Measurements from ENCODE around the gene SORCS2. TPM values are rescaled to one million over a fixed set of nuclear protein-coding genes. Genes with fewer than 3 reads are reported as not detected.

The SORCS2 gene
- total RNA-seq, 5 donors from 2014 or later (not counting 1 experiment from before 2014, with no cell fraction given): 0.22 TPM; not detected in 4

DNA sequence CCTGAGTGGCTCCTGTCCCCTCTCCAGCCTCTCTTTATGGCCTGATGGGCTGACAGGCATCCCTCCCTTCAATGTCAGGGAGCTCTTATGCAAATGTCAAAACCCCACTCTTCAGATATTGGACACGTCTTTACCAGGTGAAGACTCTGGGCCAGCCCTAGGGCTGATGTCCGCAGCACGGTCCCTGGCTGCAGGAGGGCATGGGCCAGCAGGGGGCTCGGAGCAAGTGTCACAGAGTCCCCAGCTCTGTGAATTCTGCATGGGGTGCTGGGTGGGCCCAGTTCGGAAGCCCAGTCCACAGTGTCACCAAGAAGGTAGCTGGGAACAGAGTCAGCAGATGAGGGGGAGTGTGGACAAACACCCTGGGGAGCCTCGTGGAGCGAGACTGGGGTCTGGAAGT lies 282.0 kb downstream of the SORCS2 start:
- Mint-ChIP-seq H3K4me3 (no peak overlapping the region), H3K27ac (no peak overlapping the region), H3K9me3 (no peaks in the 10 kb centered on the region), H3K4me1 (no peaks in the 10 kb centered on the region), H3K27me3 (peaks cover 13 to 23% of the 10 kb centered on the region in 2 donors), H3K36me3 (no peaks in the 10 kb centered on the region)
- no peaks in the 10 kb centered on the region for H3K9me3 ChIP-seq
- ATAC-seq (replicated peaks in 1 of 4): no peak
- no peaks in the 10 kb centered on the region for H3K4me1 ChIP-seq (ENCODE audit: control insufficient read depth in 1 of 2, extremely low read depth in 1 of 2, insufficient read depth in 2 of 2, low read length in 2 of 2)
- no peak for DNase-seq
- no peak overlapping the region for H3K27ac ChIP-seq (ENCODE audit: low read length)
- H3K27me3 ChIP-seq (replicated peaks in 1 of 2; ENCODE audit: control insufficient read depth in 2 of 2, extremely low read depth in 1 of 2, insufficient read depth in 2 of 2, low read length in 1 of 2): peaks cover 0 to 45% of the 10 kb centered on the region in 2 experiments
- H3K36me3 ChIP-seq (ENCODE audit: control insufficient read depth in 2 of 2, extremely low read depth in 1 of 2, insufficient read depth in 1 of 2, low read length in 1 of 2): no peaks in the 10 kb centered on the region
- ChIA-PET POLR2A (no interaction called here), CTCF (no interaction called here)
- 81% methylated on average over 2 of the region's 7 CpGs for WGBS (ENCODE audit: insufficient coverage)
- H3K4me3 ChIP-seq (ENCODE audit: control insufficient read depth in 1 of 2, extremely low read depth in 1 of 2, low read length in 1 of 2): no peak overlapping the region

GRCh38 chr4:7475207-7475606 lies 282.9 kb downstream of the SORCS2 start:
- Mint-ChIP-seq H3K27ac (no peak overlapping the region), H3K9me3 (no peaks in the 10 kb centered on the region), H3K4me1 (no peaks in the 10 kb centered on the region), H3K27me3 (peaks cover 13 to 23% of the 10 kb centered on the region in 2 donors), H3K4me3 (no peak overlapping the region), H3K36me3 (no peaks in the 10 kb centered on the region)
- Histone ChIP-seq H3K27me3 (replicated peaks in 1 of 2; ENCODE audit: control insufficient read depth in 2 of 2, extremely low read depth in 1 of 2, insufficient read depth in 2 of 2, low read length in 1 of 2) (peaks cover 0 to 45% of the 10 kb centered on the region in 2 experiments), H3K4me1 (ENCODE audit: control insufficient read depth in 1 of 2, extremely low read depth in 1 of 2, insufficient read depth in 2 of 2, low read length in 2 of 2) (no peaks in the 10 kb centered on the region), H3K27ac (ENCODE audit: low read length) (no peak overlapping the region), H3K9me3 (no peaks in the 10 kb centered on the region), H3K36me3 (ENCODE audit: control insufficient read depth in 2 of 2, extremely low read depth in 1 of 2, insufficient read depth in 1 of 2, low read length in 1 of 2) (no peaks in the 10 kb centered on the region), H3K4me3 (ENCODE audit: control insufficient read depth in 1 of 2, extremely low read depth in 1 of 2, low read length in 1 of 2) (no peak overlapping the region)
- ChIA-PET CTCF (no interaction called here), POLR2A (no interaction called here)
- DNase-seq: no peak
- no peak for ATAC-seq (replicated peaks in 1 of 4)
- WGBS (ENCODE audit: insufficient coverage): 73% methylated on average over 5 of the region's 5 CpGs

DNA sequence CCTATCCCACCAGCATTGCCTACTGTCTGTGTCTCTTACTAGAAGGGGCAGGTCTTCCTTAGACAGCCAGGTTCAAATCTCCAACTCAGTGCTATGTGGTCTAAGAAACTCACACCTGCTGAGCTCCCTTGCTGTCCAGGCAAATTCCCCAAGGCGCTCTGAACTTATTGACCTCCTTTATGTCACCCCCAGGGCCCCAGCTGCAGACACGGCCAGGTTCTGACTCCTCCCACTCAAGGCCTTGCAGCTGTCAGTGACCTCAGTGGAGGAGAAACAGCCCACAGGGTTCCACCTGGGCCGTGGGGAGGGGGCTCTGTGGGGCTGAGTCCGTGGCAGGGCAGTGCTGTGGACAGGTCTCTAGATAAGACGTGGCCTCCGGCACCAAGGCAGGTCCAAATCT lies 284.5 kb downstream of the SORCS2 start:
- H3K4me3 ChIP-seq (ENCODE audit: control insufficient read depth in 1 of 2, extremely low read depth in 1 of 2, low read length in 1 of 2): no peak overlapping the region
- ChIA-PET CTCF (no interaction called here), POLR2A (no interaction called here)
- Mint-ChIP-seq H3K4me1 (no peaks in the 10 kb centered on the region), H3K27ac (no peak overlapping the region), H3K9me3 (no peaks in the 10 kb centered on the region), H3K36me3 (no peaks in the 10 kb centered on the region), H3K27me3 (peaks cover 13 to 15% of the 10 kb centered on the region in 2 donors), H3K4me3 (no peak overlapping the region)
- no peaks in the 10 kb centered on the region for H3K4me1 ChIP-seq (ENCODE audit: control insufficient read depth in 1 of 2, extremely low read depth in 1 of 2, insufficient read depth in 2 of 2, low read length in 2 of 2)
- peaks cover 0 to 33% of the 10 kb centered on the region in 2 experiments for H3K27me3 ChIP-seq (replicated peaks in 1 of 2; ENCODE audit: control insufficient read depth in 2 of 2, extremely low read depth in 1 of 2, insufficient read depth in 2 of 2, low read length in 1 of 2)
- H3K27ac ChIP-seq (ENCODE audit: low read length): no peak overlapping the region
- 57% methylated on average over 5 of the region's 6 CpGs for WGBS (ENCODE audit: insufficient coverage)
- H3K36me3 ChIP-seq (ENCODE audit: control insufficient read depth in 2 of 2, extremely low read depth in 1 of 2, insufficient read depth in 1 of 2, low read length in 1 of 2): no peaks in the 10 kb centered on the region
- no peak for DNase-seq
- no peaks in the 10 kb centered on the region for H3K9me3 ChIP-seq
- ATAC-seq (replicated peaks in 1 of 4): no peak

DNA sequence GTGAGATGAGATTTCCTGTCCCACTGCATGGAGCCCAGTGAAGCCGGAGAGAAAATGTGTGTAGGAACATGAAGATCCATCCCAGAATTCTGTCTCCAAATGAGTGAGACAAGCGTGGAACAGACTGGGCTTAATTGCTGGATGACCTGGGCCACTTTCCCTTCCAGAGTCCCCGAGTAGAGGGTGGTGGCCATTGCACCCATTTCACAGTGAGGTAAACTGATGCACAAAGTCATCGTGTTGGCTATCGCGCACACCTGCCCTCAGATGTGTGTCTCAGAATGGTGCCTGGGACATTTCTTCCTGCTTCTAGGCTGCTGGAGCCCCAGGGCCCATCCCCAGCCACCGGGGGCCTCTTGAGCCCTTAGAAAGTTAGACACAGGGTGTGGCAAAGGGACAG lies 285.4 kb downstream of the SORCS2 start:
- no peaks in the 10 kb centered on the region for H3K9me3 ChIP-seq
- 88% methylated on average over 6 of the region's 7 CpGs for WGBS (ENCODE audit: insufficient coverage)
- H3K27me3 ChIP-seq (replicated peaks in 1 of 2; ENCODE audit: control insufficient read depth in 2 of 2, extremely low read depth in 1 of 2, insufficient read depth in 2 of 2, low read length in 1 of 2): peaks cover 0 to 24% of the 10 kb centered on the region in 2 experiments
- CTCF ChIA-PET: no interaction called here
- DNase-seq: no peak
- Mint-ChIP-seq H3K4me3 (no peak overlapping the region), H3K4me1 (no peaks in the 10 kb centered on the region), H3K27me3 (peaks cover 6 to 7% of the 10 kb centered on the region in 2 donors), H3K27ac (no peak overlapping the region), H3K9me3 (no peaks in the 10 kb centered on the region), H3K36me3 (no peaks in the 10 kb centered on the region)
- POLR2A ChIA-PET: no interaction called here
- no peaks in the 10 kb centered on the region for H3K4me1 ChIP-seq (ENCODE audit: control insufficient read depth in 1 of 2, extremely low read depth in 1 of 2, insufficient read depth in 2 of 2, low read length in 2 of 2)
- H3K27ac ChIP-seq (ENCODE audit: low read length): no peak overlapping the region
- H3K4me3 ChIP-seq (ENCODE audit: control insufficient read depth in 1 of 2, extremely low read depth in 1 of 2, low read length in 1 of 2): no peak overlapping the region
- no peaks in the 10 kb centered on the region for H3K36me3 ChIP-seq (ENCODE audit: control insufficient read depth in 2 of 2, extremely low read depth in 1 of 2, insufficient read depth in 1 of 2, low read length in 1 of 2)
- ATAC-seq (replicated peaks in 1 of 4): no peak

- Mint-ChIP-seq H3K4me3 (no peak overlapping the region), H3K27ac (no peak overlapping the region), H3K27me3 (peaks cover 0 to 3% of the 10 kb centered on the region in 2 donors), H3K9me3 (no peaks in the 10 kb centered on the region), H3K36me3 (no peaks in the 10 kb centered on the region), H3K4me1 (no peaks in the 10 kb centered on the region)
- H3K4me1 ChIP-seq (ENCODE audit: control insufficient read depth in 1 of 2, extremely low read depth in 1 of 2, insufficient read depth in 2 of 2, low read length in 2 of 2): no peaks in the 10 kb centered on the region
- H3K27me3 ChIP-seq (replicated peaks in 1 of 2; ENCODE audit: control insufficient read depth in 2 of 2, extremely low read depth in 1 of 2, insufficient read depth in 2 of 2, low read length in 1 of 2): peaks cover 0 to 14% of the 10 kb centered on the region in 2 experiments
- WGBS (ENCODE audit: insufficient coverage): 67% methylated on average over 9 of the region's 11 CpGs
- no peak overlapping the region for H3K27ac ChIP-seq (ENCODE audit: low read length)
- ChIA-PET POLR2A (no interaction called here), CTCF (no interaction called here)
- H3K9me3 ChIP-seq: no peaks in the 10 kb centered on the region
- no peaks in the 10 kb centered on the region for H3K36me3 ChIP-seq (ENCODE audit: control insufficient read depth in 2 of 2, extremely low read depth in 1 of 2, insufficient read depth in 1 of 2, low read length in 1 of 2)
- no peak overlapping the region for H3K4me3 ChIP-seq (ENCODE audit: control insufficient read depth in 1 of 2, extremely low read depth in 1 of 2, low read length in 1 of 2)
- no peak for ATAC-seq (replicated peaks in 1 of 4)
- DNase-seq: no peak
Observed at GRCh38 chr4:7478665-7479064, 286.3 kb downstream of the SORCS2 start.

GRCh38 chr4:7480423-7480822 lies 288.1 kb downstream of the SORCS2 start:
- Mint-ChIP-seq H3K4me1 (no peaks in the 10 kb centered on the region), H3K9me3 (no peaks in the 10 kb centered on the region), H3K27ac (no peak overlapping the region), H3K36me3 (no peaks in the 10 kb centered on the region), H3K4me3 (no peak overlapping the region), H3K27me3 (no peaks in the 10 kb centered on the region)
- Histone ChIP-seq H3K36me3 (ENCODE audit: control insufficient read depth in 2 of 2, extremely low read depth in 1 of 2, insufficient read depth in 1 of 2, low read length in 1 of 2) (no peaks in the 10 kb centered on the region), H3K9me3 (no peaks in the 10 kb centered on the region), H3K4me1 (ENCODE audit: control insufficient read depth in 1 of 2, extremely low read depth in 1 of 2, insufficient read depth in 2 of 2, low read length in 2 of 2) (no peaks in the 10 kb centered on the region), H3K27ac (ENCODE audit: low read length) (no peak overlapping the region), H3K4me3 (ENCODE audit: control insufficient read depth in 1 of 2, extremely low read depth in 1 of 2, low read length in 1 of 2) (no peak overlapping the region), H3K27me3 (replicated peaks in 1 of 2; ENCODE audit: control insufficient read depth in 2 of 2, extremely low read depth in 1 of 2, insufficient read depth in 2 of 2, low read length in 1 of 2) (peaks cover 0 to 13% of the 10 kb centered on the region in 2 experiments)
- CTCF ChIA-PET: no interaction called here
- 79% methylated on average over 15 of the region's 16 CpGs for WGBS (ENCODE audit: insufficient coverage)
- no peak for ATAC-seq (replicated peaks in 1 of 4)
- POLR2A ChIA-PET: no interaction called here
- DNase-seq: no peak

DNA sequence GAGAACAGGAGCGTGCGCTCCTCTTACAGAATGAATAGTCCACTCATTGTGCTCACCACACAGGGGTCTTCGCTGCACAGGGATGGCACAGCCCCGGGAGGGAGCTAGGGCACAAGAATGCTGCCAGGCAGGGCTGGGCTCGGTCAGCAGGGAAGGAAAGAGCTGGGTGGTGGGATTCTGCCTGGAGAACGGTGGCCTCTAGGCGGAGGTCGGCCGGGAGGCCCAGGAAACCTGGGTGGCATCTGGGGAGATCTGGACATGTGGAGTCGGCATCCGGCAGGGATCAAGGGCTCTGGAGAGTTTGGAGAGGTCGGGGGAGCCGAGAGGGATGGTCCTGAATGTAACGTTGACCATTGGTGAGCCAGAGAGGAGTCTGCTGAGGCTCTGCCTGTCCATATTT lies 288.9 kb downstream of the SORCS2 start:
- H3K4me3 Mint-ChIP-seq: no peak overlapping the region
- ChIA-PET POLR2A (no interaction called here), CTCF (no interaction called here)
- Histone ChIP-seq H3K4me1 (ENCODE audit: control insufficient read depth in 1 of 2, extremely low read depth in 1 of 2, insufficient read depth in 2 of 2, low read length in 2 of 2) (no peaks in the 10 kb centered on the region), H3K9me3 (no peaks in the 10 kb centered on the region), H3K4me3 (ENCODE audit: control insufficient read depth in 1 of 2, extremely low read depth in 1 of 2, low read length in 1 of 2) (no peak overlapping the region), H3K36me3 (ENCODE audit: control insufficient read depth in 2 of 2, extremely low read depth in 1 of 2, insufficient read depth in 1 of 2, low read length in 1 of 2) (no peaks in the 10 kb centered on the region), H3K27me3 (replicated peaks in 1 of 2; ENCODE audit: control insufficient read depth in 2 of 2, extremely low read depth in 1 of 2, insufficient read depth in 2 of 2, low read length in 1 of 2) (peaks cover 0 to 16% of the 10 kb centered on the region in 2 experiments), H3K27ac (ENCODE audit: low read length) (no peak overlapping the region)
- no peaks in the 10 kb centered on the region for H3K4me1 Mint-ChIP-seq
- ATAC-seq (replicated peaks in 1 of 4) (no peak), DNase-seq (no peak)
- H3K27me3 Mint-ChIP-seq: no peaks in the 10 kb centered on the region
- 65% methylated on average over 7 of the region's 14 CpGs for WGBS (ENCODE audit: insufficient coverage)
- no peaks in the 10 kb centered on the region for H3K9me3 Mint-ChIP-seq
- H3K36me3 Mint-ChIP-seq: no peaks in the 10 kb centered on the region
- H3K27ac Mint-ChIP-seq: no peak overlapping the region
